Measurements from ENCODE around the gene ACVR2A. TPM values are rescaled to one million over a fixed set of nuclear protein-coding genes. Genes with fewer than 3 reads are reported as not detected.

Gene ACVR2A
- total RNA-seq, 1 experiment from 2014 or later, result 13.4 TPM

GRCh38 chr2:147826278-147827087 lies 18.3 kb upstream of the ACVR2A start:
- H3K79me2 ChIP-seq (ENCODE audit: insufficient read depth, low read length), result no peaks in the 10 kb centered on the region
- no peak overlapping the region for H3K27ac ChIP-seq (ENCODE audit: insufficient read length, low read depth, low read length)
- H2BK120ac ChIP-seq (ENCODE audit: low read depth, low read length, poor library complexity, severe bottlenecking), result no peak overlapping the region
- no peak overlapping the region for H4K91ac ChIP-seq (ENCODE audit: insufficient read length, low read depth, low read length)
- no peaks in the 10 kb centered on the region for H3K4me1 ChIP-seq (ENCODE audit: insufficient read depth, low read length)
- no peak overlapping the region for H3K4me3 Mint-ChIP-seq
- H3K79me1 ChIP-seq (ENCODE audit: insufficient read depth, low read depth, low read length, poor library complexity, severe bottlenecking), result no peaks in the 10 kb centered on the region
- no peak overlapping the region for H3K4me2 ChIP-seq (ENCODE audit: insufficient read depth, insufficient read length, low read length)
- H2BK20ac ChIP-seq (ENCODE audit: low read depth, low read length, poor library complexity, severe bottlenecking), result no peak overlapping the region
- no peak overlapping the region for H3K9ac ChIP-seq (ENCODE audit: extremely low read depth, insufficient read length, low read length)
- no peak overlapping the region for H3K23ac ChIP-seq (ENCODE audit: insufficient read length, low read depth, low read length)
- H3K18ac ChIP-seq (ENCODE audit: insufficient read length, low read depth, low read length), result no peak overlapping the region
- no peaks in the 10 kb centered on the region; the same call in 1 of the 2 replicates for H3K27me3 Mint-ChIP-seq (ENCODE audit: low read depth)
- no peak overlapping the region for H2AFZ ChIP-seq (ENCODE audit: low read length)
- no peak overlapping the region for H2BK5ac ChIP-seq (ENCODE audit: insufficient read length, low read length)
- H3K4me1 Mint-ChIP-seq, result no peaks in the 10 kb centered on the region
- H3K9me3 ChIP-seq (ENCODE audit: control insufficient read depth, low read depth, low read length), result no peaks in the 10 kb centered on the region
- H3K27ac Mint-ChIP-seq, result no peak overlapping the region
- WGBS (ENCODE audit: extremely low coverage, insufficient read length, low lambda C conversion rate), result no CpG with 5 or more reads among the region's 41 CpGs
- H3K36me3 Mint-ChIP-seq (ENCODE audit: insufficient read depth in 1 of 3, low read depth in 3 of 3), result peaks cover 0 to 8% (median 4%) of the 10 kb centered on the region in 3 experiments; a peak in 2 of 7 replicates
- no peak overlapping the region for H2AK5ac ChIP-seq (ENCODE audit: insufficient read length, low read length)
- no peak overlapping the region for H2BK12ac ChIP-seq (ENCODE audit: insufficient read length, low read depth, low read length)
- H4K8ac ChIP-seq (replicated peaks; ENCODE audit: insufficient read length, low read depth, low read length), result no peak overlapping the region
- no peaks in the 10 kb centered on the region for H4K20me1 ChIP-seq (ENCODE audit: control insufficient read depth, insufficient read depth, insufficient read length)
- no peaks in the 10 kb centered on the region for H3K27me3 ChIP-seq (ENCODE audit: insufficient read depth, low read length)
- H3K4ac ChIP-seq (ENCODE audit: low read depth, low read length), result no peak overlapping the region
- H3T11ph ChIP-seq (ENCODE audit: low read length), result no peak overlapping the region
- no peak overlapping the region for H4K5ac ChIP-seq (ENCODE audit: insufficient read length, low read depth, low read length)
- no peaks in the 10 kb centered on the region for H3K23me2 ChIP-seq (ENCODE audit: insufficient read length, low read depth, low read length, poor library complexity, severe bottlenecking)
- no peak overlapping the region for H3K56ac ChIP-seq (ENCODE audit: insufficient read length, low read depth, low read length)
- no peak for DNase-seq
- peaks cover 4 to 15% of the 10 kb centered on the region in 2 experiments; a peak in 3 of 5 replicates for H3K9me3 Mint-ChIP-seq
- H2BK15ac ChIP-seq (ENCODE audit: low read depth, low read length), result no peak overlapping the region
- TF ChIP-seq, protein P1, sequence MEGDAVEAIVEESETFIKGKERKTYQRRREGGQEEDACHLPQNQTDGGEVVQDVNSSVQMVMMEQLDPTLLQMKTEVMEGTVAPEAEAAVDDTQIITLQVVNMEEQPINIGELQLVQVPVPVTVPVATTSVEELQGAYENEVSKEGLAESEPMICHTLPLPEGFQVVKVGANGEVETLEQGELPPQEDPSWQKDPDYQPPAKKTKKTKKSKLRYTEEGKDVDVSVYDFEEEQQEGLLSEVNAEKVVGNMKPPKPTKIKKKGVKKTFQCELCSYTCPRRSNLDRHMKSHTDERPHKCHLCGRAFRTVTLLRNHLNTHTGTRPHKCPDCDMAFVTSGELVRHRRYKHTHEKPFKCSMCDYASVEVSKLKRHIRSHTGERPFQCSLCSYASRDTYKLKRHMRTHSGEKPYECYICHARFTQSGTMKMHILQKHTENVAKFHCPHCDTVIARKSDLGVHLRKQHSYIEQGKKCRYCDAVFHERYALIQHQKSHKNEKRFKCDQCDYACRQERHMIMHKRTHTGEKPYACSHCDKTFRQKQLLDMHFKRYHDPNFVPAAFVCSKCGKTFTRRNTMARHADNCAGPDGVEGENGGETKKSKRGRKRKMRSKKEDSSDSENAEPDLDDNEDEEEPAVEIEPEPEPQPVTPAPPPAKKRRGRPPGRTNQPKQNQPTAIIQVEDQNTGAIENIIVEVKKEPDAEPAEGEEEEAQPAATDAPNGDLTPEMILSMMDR (conservative IDR thresholded peaks at IDR 0.05), result no peak
- H3K14ac ChIP-seq (ENCODE audit: insufficient read depth, low read length), result no peak overlapping the region

All from H9 (cell line).